HepG2 (cell line): ENCODE data around the gene PAK1. TPM values are rescaled to one million over a fixed set of nuclear protein-coding genes. Genes with fewer than 3 reads are reported as not detected.

ENCODE experiments used
- ATF3 ChIP-seq: sonication (generic); formaldehyde crosslinking; IDR thresholded peaks from 2 replicates; pipeline ENCODE4 v1.4.0; 2020; ENCODE audit warnings: missing genetic modification reagents
- ATRX ChIP-seq: sonication (generic); formaldehyde crosslinking; IDR thresholded peaks from 2 replicates; pipeline ENCODE4 v1.4.0; 2020; ENCODE audit warnings: missing genetic modification reagents, borderline replicate concordance
- CEBPG ChIP-seq: IDR thresholded peaks from 2 replicates; pipeline ENCODE4 v1.6.1; 2016
- CREBL2 ChIP-seq: sonication (generic); formaldehyde crosslinking; IDR thresholded peaks from 2 replicates; pipeline ENCODE4 v1.8.1; 2023; ENCODE audit warnings: missing genetic modification reagents, mild to moderate bottlenecking, borderline replicate concordance
- FOXA3 ChIP-seq: IDR thresholded peaks from 2 replicates; pipeline ENCODE4 v1.6.1; 2016; ENCODE audit warnings: missing genetic modification reagents, missing compliant biosample characterization
- GRHL1 ChIP-seq: sonication (generic); formaldehyde crosslinking; conservative IDR thresholded peaks from 2 replicates; pipeline ENCODE4 v1.8.0; 2022; ENCODE audit warnings: missing genetic modification reagents
- JUN ChIP-seq: sonication (generic); formaldehyde crosslinking; IDR thresholded peaks from 2 replicates; pipeline ENCODE4 v1.4.0; 2020; ENCODE audit warnings: mild to moderate bottlenecking, missing genetic modification reagents
- KLF16 ChIP-seq, 2 experiments: sonication (generic) in 1 of 2; formaldehyde crosslinking in 1 of 2; IDR thresholded peaks; 2 replicates each; pipeline versions ENCODE4 v1.6.1 to v1.8.0; 2016 to 2023; ENCODE audit warnings: missing genetic modification reagents in 2 of 2, missing compliant biosample characterization in 1 of 2
- RBFOX2 ChIP-seq: fragments of 200-400 bp; formaldehyde crosslinking; IDR thresholded peaks from 2 replicates; pipeline ENCODE4 v1.6.1; 2017; ENCODE audit warnings: low read depth, mild to moderate bottlenecking, low read length
- TFAP4 ChIP-seq: sonication (generic); IDR thresholded peaks from 2 replicates; pipeline ENCODE4 v1.6.1; 2016; ENCODE audit warnings: low read depth, borderline replicate concordance
- TFE3 ChIP-seq: IDR thresholded peaks from 2 replicates; pipeline ENCODE4 v1.6.1; 2016
- TRIM22 ChIP-seq: fragments of 450-650 bp; IDR thresholded peaks from 2 replicates; pipeline ENCODE4 v1.6.1; 2017
- ZBTB26 ChIP-seq: IDR thresholded peaks from 2 replicates; pipeline ENCODE4 v1.6.1; 2016; ENCODE audit warnings: missing compliant biosample characterization, missing genetic modification reagents, borderline replicate concordance
- ZFAT ChIP-seq: sonication (generic); formaldehyde crosslinking; conservative IDR thresholded peaks from 2 replicates; pipeline ENCODE4 v1.8.1; 2023; ENCODE audit warnings: missing genetic modification reagents, inconsistent platforms
- ZIK1 ChIP-seq: sonication (generic); formaldehyde crosslinking; IDR thresholded peaks from 2 replicates; pipeline ENCODE4 v1.5.0; 2020; ENCODE audit warnings: mild to moderate bottlenecking, low read depth, missing genetic modification reagents, borderline replicate concordance
- ZNF331 ChIP-seq: sonication (generic); formaldehyde crosslinking; IDR thresholded peaks from 2 replicates; pipeline ENCODE4 v1.4.0; 2020; ENCODE audit warnings: missing genetic modification reagents
- ZNF335 ChIP-seq: sonication (generic); formaldehyde crosslinking; IDR thresholded peaks from 2 replicates; pipeline ENCODE4 v1.4.0; 2020; ENCODE audit warnings: missing genetic modification reagents
- ZNF33B ChIP-seq: sonication (generic); formaldehyde crosslinking; IDR thresholded peaks from 2 replicates; pipeline ENCODE4 v1.5.1; 2020; ENCODE audit warnings: mild to moderate bottlenecking, missing genetic modification reagents
- ZNF446 ChIP-seq: sonication (generic); formaldehyde crosslinking; IDR thresholded peaks from 2 replicates; pipeline ENCODE4 v1.5.0; 2020; ENCODE audit warnings: mild to moderate bottlenecking, missing genetic modification reagents
- ZNF451 ChIP-seq: sonication (generic); formaldehyde crosslinking; IDR thresholded peaks from 2 replicates; pipeline ENCODE4 v1.5.0; 2020; ENCODE audit warnings: mild to moderate bottlenecking, missing genetic modification reagents
- ZNF781 ChIP-seq: sonication (generic); formaldehyde crosslinking; IDR thresholded peaks from 2 replicates; pipeline ENCODE4 v1.5.1; 2020; ENCODE audit warnings: borderline replicate concordance, mild to moderate bottlenecking, missing genetic modification reagents; ENCODE audit errors: not compliant biosample characterization
- ZNF790 ChIP-seq: sonication (generic); formaldehyde crosslinking; IDR thresholded peaks from 2 replicates; pipeline ENCODE4 v1.8.0; 2022; ENCODE audit warnings: missing genetic modification reagents, mild to moderate bottlenecking, borderline replicate concordance
- ZNF850 ChIP-seq: sonication (generic); formaldehyde crosslinking; conservative IDR thresholded peaks from 2 replicates; pipeline ENCODE4 v1.9.0; 2021; ENCODE audit warnings: mild to moderate bottlenecking, missing genetic modification reagents
- polyA plus RNA-seq, 8 experiments: library from polyadenylated mRNA; depleted of rRNA in 3 of 8; stranded (reverse) in 7 of 8; unstranded in 1 of 8; fragments of >200 nt; fragmentation: Illumina TruSeq in 4 of 8; extraction: Trizol in 4 of 8; gene quantifications; 2 replicates each; pipeline versions ENCODE4 v1.2.1 to v1.2.3, GENCODE V29; 2011 to 2016; ENCODE audit warnings: low read depth in 4 of 8, missing spikeins in 1 of 8, mixed read lengths in 1 of 8; ENCODE audit not compliant: insufficient read depth in 1 of 8
- total RNA-seq, 5 experiments: library from RNA; depleted of rRNA; stranded (reverse); fragments of >200 nt; fragmentation: Illumina TruSeq; extraction: Trizol; gene quantifications; 2 replicates each; pipeline ENCODE4 v1.2.3, GENCODE V29; 2016; ENCODE audit warnings: low read depth in 1 of 5

PAK1 gene
- total and polyA plus RNA-seq, 2 of the 13 experiments (the other 11 are each of a cell fraction or from before 2014, with no cell fraction given): 1.5 to 4.3 TPM

- TF ChIP-seq TFAP4 (no peak), CEBPG (CRISPR knock-in tag) (peak; percentile 66), ZNF790 (no peak), ZNF781 (CRISPR knock-in tag) (no peak), RBFOX2 (no peak), ZIK1 (CRISPR knock-in tag) (no peak), ZNF335 (CRISPR knock-in tag) (peak; percentile 89), CREBL2 (no peak), ZBTB26 (no peak), ZNF446 (CRISPR knock-in tag) (no peak), ATF3 (CRISPR knock-in tag) (peak; percentile 94), FOXA3 (CRISPR knock-in tag) (no peak), ATRX (CRISPR knock-in tag) (no peak), ZNF331 (CRISPR knock-in tag) (no peak), JUN (CRISPR knock-in tag) (peak; percentile 73), TRIM22 (no peak), ZNF33B (CRISPR knock-in tag) (no peak), TFE3 (CRISPR knock-in tag) (peak; percentile 48; the same call in 1 of the 2 replicates), GRHL1 (CRISPR knock-in tag) (no peak), ZNF451 (no peak), ZFAT (CRISPR knock-in tag) (no peak), ZNF850 (no peak), KLF16 (CRISPR knock-in tag; IDR thresholded peaks at IDR 0.05) (peak in 1 of 2 experiments; percentile 49; a peak in 1 of 4 replicates)
Measured at GRCh38 chr11:77473801-77474683, at the start of gene PAK1 (continued).
